Duodenal mucosa (tissue), 2 donors: ENCODE measurements around the gene CXorf58.

Experiments
- H3K27ac ChIP-seq: one replicate; pipeline ENCODE4 v1.7.0; 2013; ENCODE audit warnings: low read depth, low read length
- H3K27me3 ChIP-seq, 2 donors: one replicate each; pipeline ENCODE4 v1.7.0; 2013; ENCODE audit warnings: low read length in 2 of 2, control low read depth in 1 of 2; ENCODE audit not compliant: insufficient read depth in 2 of 2, control insufficient read depth in 1 of 2
- H3K36me3 ChIP-seq, 2 donors: one replicate each; pipeline ENCODE4 v1.7.0; 2013; ENCODE audit warnings: low read length in 2 of 2, control low read depth in 1 of 2; ENCODE audit not compliant: insufficient read depth in 2 of 2, control insufficient read depth in 1 of 2
- H3K4me1 ChIP-seq, 2 donors: one replicate each; pipeline ENCODE4 v1.7.0; 2013; ENCODE audit warnings: low read length in 2 of 2, control low read depth in 1 of 2; ENCODE audit not compliant: insufficient read depth in 2 of 2, control insufficient read depth in 1 of 2
- H3K4me3 ChIP-seq, 2 donors: one replicate each; pipeline ENCODE4 v1.7.0; 2013; ENCODE audit warnings: low read length in 2 of 2, low read depth in 1 of 2
- H3K9ac ChIP-seq, 2 donors: one replicate each; pipeline ENCODE4 v1.7.0; 2013; ENCODE audit warnings: low read length in 2 of 2, low read depth in 1 of 2
- H3K9me3 ChIP-seq, 2 donors: one replicate each; pipeline ENCODE4 v1.7.0; 2013; ENCODE audit warnings: low read length in 2 of 2, control low read depth in 1 of 2; ENCODE audit not compliant: control insufficient read depth in 1 of 2

CXorf58 gene

DNA sequence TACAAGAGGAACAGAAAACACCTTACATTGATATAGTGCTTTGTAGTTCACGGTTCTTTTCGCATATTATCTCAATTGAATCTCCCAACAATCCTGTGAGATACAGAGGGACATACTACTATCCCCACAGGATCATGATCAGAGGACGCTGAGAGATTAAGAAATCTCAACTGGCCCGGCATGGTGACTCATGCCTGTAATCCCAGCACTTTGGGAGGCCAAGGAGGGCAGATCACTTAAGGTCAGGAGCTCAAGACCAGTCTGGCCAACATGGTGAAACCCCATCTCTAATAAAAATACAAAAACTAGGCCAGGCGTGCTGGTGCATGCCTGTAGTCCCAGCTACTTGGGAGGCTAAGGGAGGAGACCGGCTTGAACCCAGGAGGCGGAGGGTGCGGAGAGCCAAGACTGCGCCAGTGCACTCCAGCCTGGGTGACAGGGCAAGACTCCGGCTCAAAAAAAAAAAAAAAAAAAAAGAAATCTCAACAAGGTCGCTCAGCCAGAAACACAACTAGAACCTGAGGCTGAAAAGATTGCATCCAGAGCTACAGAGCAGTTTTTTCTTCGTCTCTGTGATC, 7.5 kb upstream of the CXorf58 start:
- Histone ChIP-seq H3K27me3 (no peaks in the 10 kb centered on the region), H3K4me3 (peak overlapping the region in 1 of 2 donors; percentile 5), H3K9me3 (no peaks in the 10 kb centered on the region), H3K36me3 (no peaks in the 10 kb centered on the region), H3K9ac (no peak overlapping the region), H3K27ac (no peak overlapping the region), H3K4me1 (peaks cover 16 to 19% of the 10 kb centered on the region in 2 donors)

DNA sequence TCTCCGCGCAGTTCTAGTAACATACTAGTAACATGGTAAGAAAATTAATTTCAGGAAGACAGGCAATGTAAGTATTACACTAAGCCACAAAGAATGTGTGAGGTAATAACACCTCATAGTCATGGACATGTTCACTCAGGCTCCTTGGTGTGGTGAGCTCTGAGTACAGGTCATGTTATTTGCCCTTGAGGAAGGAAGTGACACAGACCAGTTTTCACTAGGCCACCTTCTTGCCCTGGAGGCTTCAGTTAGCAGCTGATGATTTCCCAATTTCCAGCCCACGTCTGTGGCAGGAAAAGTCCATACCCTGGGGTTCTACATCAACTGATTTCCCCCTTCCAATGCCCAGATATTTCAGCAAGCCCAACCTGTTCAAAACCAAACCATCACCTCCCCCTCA, 6.7 kb upstream of the CXorf58 start:
- Histone ChIP-seq H3K36me3 (no peaks in the 10 kb centered on the region), H3K4me1 (peaks cover 16 to 19% of the 10 kb centered on the region in 2 donors), H3K27me3 (no peaks in the 10 kb centered on the region), H3K4me3 (no peak overlapping the region), H3K9ac (no peak overlapping the region), H3K9me3 (no peaks in the 10 kb centered on the region), H3K27ac (no peak overlapping the region)

DNA sequence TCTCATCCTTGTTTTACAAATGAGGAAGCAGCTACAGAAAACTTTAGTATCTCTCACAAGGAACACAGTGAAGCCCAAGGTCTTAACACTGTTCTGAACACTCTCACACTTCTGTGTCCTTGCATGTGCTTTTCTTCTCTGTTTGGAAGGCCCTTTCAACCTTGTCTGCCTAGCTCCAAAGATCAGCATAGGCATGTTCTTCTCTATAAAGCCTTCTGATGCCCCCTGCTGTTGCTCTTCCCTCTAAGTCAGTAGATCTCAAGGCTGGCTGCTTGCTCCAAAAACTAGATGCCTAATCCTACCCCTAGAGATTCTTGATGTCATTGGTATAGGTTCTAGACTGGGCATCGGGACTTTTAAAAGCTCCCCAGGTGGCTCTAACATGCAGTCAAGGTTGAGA, 6.0 kb upstream of the CXorf58 start:
- Histone ChIP-seq H3K4me1 (peaks cover 21 to 24% of the 10 kb centered on the region in 2 donors), H3K36me3 (no peaks in the 10 kb centered on the region), H3K9ac (peak overlapping the region in 1 of 2 donors; percentile 47), H3K27me3 (no peaks in the 10 kb centered on the region), H3K27ac (no peak overlapping the region), H3K9me3 (no peaks in the 10 kb centered on the region), H3K4me3 (peak overlapping the region; percentile 41 to 46)

DNA sequence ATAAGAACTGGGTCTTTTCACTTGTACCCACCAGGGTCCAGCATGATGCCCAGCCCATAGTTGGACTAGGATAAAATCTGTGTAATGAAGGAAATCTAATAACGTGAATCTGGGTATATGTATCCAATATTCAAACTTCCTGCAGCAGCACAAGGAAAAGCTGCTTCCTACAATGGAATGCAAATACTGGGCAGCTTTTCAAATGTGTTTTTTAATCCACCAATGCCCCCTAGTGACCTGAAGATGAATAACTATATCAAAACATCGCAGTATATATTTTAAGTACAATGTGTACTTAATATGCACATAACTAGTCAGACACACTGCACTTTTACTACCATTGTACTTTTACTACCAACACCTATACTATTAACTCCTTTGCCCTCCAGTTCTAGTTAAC, 5.4 kb upstream of the CXorf58 start:
- Histone ChIP-seq H3K4me1 (peaks cover 21 to 24% of the 10 kb centered on the region in 2 donors), H3K4me3 (peak overlapping the region; percentile 41 to 46), H3K9ac (peak overlapping the region; percentile 13 to 47), H3K9me3 (no peaks in the 10 kb centered on the region), H3K27me3 (no peaks in the 10 kb centered on the region), H3K36me3 (no peaks in the 10 kb centered on the region), H3K27ac (no peak overlapping the region)

DNA sequence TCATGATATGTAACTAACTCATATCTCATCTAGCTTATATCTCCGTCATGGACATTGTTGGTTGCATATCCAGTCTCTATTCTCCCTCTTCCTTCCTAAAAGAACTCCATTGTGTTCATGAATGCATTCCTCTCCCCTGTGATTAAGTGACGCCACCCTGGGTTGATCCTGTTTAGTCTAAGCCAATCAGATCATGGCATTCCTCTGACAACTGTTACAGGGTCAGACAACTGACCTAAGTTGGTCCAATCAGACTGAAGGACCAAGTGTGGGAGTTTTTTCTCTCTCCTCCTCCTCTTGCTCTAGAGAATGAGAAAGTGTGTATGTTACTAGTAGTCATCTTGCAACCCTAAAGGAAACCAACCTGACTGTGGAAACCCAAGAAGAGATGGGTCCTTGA, 3.7 kb upstream of the CXorf58 start:
- no peak overlapping the region for H3K27ac ChIP-seq
- H3K9me3 ChIP-seq, result no peaks in the 10 kb centered on the region
- no peak overlapping the region for H3K4me3 ChIP-seq
- H3K36me3 ChIP-seq, result no peaks in the 10 kb centered on the region
- no peaks in the 10 kb centered on the region for H3K27me3 ChIP-seq
- peaks cover 21 to 30% of the 10 kb centered on the region in 2 donors for H3K4me1 ChIP-seq
- H3K9ac ChIP-seq, result no peak overlapping the region

DNA sequence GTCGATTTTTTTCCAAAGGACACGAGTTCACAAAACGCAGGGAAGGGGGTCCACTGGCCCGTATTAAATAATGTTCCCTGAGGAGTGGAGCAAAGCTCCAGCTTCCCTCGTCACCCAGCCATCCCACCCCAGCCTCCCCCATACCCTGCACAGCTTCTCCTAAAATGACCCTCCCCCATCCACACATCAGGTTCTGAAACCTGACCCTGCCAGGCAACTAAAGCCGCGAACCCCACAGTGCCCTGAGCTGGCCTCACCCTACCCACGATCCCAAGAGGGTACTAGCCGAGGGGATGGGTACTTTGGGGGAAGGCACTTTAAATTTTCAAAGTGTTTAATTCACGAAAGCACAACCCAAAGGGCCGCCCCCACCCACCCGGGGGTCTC, 702 bp upstream of the CXorf58 start:
- no peaks in the 10 kb centered on the region for H3K9me3 ChIP-seq
- H3K27ac ChIP-seq, result peak overlapping the region; percentile 91
- no peaks in the 10 kb centered on the region for H3K36me3 ChIP-seq
- H3K4me3 ChIP-seq, result peak overlapping the region; percentile 74 to 76
- H3K27me3 ChIP-seq, result no peaks in the 10 kb centered on the region
- H3K4me1 ChIP-seq, result peaks cover 7 to 15% of the 10 kb centered on the region in 2 donors
- peak overlapping the region; percentile 66 to 75 for H3K9ac ChIP-seq

DNA sequence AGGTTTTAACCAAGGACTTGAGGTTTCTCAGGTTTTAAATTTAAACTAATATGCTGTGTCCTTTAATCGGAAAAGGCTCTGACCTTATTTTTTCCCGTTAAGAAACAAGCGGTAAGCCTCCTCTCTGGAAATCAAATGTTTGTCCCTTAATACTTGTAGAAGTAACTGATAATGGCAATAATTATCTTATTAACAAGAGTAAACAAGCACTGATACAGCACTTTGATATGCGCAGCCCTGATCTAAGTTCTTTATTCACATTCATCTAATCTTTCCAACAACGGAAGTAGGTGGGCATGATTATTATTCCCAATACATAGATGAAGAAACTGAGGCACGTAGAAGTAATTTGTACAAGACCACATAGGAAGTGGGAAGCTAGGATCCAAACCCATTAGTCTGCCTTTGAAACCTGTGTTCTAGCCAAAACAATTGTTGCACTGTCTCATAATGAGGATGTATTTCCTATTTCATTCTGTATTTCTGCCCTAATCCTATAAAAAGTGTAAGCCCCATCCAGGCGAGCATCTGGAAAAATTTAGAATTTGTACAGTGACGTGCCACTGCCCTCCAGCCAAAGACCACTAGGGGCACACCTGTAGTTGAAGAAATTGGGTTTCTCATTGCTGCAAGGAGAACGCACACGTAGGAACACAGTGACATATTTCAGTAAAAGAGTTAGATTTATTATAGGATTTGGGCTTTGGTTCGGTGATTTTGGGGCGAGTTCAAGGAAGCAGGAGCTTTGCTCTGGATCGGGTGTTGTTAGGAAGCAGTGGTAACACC, 606 bp downstream of the CXorf58 start:
- Histone ChIP-seq H3K4me1 (peaks cover 5 to 12% of the 10 kb centered on the region in 2 donors), H3K27ac (peak overlapping the region; percentile 66), H3K9me3 (no peaks in the 10 kb centered on the region), H3K36me3 (no peaks in the 10 kb centered on the region), H3K27me3 (no peaks in the 10 kb centered on the region), H3K4me3 (peak overlapping the region; percentile 48 to 55), H3K9ac (peak overlapping the region; percentile 56 to 60)

DNA sequence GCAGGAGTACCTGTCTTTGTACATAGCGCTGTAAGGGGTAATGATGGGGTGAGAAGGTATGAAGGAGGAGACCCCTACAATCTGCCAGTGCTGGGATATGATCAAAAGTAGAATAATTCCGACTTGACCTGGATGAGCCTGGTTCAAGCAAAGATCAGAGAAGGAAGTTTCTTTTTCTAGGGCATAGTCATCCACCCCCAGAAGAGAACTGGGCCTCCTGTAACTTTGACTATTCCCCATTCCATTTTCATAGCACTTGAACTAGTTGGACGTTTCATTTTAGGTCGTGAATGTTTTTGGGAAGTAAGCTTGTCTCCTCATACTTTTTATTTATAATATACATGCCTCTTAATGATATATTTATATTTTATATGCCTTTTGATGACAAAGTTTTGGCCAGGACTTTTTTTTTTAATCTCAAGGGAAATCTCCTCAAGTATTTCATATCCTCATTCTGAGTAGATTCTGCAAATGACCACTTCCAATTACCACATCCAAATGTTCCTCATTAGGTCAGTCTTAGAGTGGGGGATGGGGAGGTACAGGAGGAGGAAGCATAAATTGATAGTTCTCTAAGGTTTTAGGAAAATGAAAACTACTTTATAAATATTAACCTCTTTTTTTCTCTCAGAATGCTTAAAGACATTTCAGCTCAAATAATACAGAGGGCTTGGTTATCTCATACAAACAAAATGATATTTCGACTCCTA, 3.5 kb downstream of the CXorf58 start:
- H3K9me3 ChIP-seq, result no peaks in the 10 kb centered on the region
- H3K36me3 ChIP-seq, result no peaks in the 10 kb centered on the region
- H3K9ac ChIP-seq, result no peak overlapping the region
- H3K4me1 ChIP-seq, result peaks cover 5 to 10% of the 10 kb centered on the region in 2 donors
- no peak overlapping the region for H3K4me3 ChIP-seq
- no peak overlapping the region for H3K27ac ChIP-seq
- no peaks in the 10 kb centered on the region for H3K27me3 ChIP-seq

DNA sequence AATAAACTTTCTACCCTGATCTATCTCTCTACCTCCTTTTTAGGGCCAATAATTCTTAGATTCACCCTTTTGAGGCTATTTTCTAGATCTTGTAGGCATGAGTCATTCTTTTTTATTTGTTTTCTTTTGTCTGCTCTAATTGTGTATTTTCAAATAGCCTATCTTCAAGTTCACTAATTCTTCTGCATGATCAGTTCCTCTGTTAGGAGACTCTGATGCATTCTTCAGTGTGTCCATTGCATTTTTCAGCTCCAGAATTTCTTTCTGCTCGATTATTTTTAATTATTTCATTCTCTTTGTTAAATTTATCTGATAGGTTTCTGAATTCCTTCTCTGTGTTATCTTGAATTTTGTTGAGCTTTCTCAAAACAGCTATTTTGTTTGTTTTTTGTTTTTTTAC, 11.3 kb downstream of the CXorf58 start:
- H3K27ac ChIP-seq, result no peak overlapping the region
- no peaks in the 10 kb centered on the region for H3K36me3 ChIP-seq
- H3K4me1 ChIP-seq, result no peaks in the 10 kb centered on the region
- H3K27me3 ChIP-seq, result no peaks in the 10 kb centered on the region
- no peak overlapping the region for H3K4me3 ChIP-seq
- H3K9ac ChIP-seq, result no peak overlapping the region
- no peaks in the 10 kb centered on the region for H3K9me3 ChIP-seq

DNA sequence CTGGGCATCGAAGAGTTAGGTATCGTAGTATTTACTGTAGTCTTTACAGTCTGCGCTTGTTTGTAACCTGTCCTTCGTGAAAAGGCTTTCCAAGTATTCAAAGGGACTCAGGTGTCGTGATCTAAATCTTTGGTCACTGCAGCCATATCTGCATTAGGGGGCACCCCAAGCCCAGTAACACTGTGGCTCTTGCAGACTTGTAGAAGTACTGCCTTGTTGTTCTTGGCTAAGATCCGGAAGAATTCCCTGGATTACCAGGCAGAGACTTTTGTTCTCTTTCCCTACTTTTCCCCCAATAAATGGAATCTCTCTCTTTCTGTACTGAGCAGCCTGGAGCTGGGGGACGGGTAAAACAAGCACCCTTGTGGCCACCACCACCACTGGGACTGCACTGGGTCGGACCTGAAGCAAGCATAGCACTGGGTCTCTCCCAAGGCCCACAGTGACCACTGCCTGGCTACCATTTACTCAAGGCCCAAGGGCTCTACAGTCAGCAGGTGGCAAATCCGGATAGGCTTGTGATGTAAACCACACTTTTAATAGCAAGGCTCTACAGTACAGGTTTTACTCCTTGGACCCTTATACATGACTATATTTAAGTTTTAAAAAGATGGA, 12.0 kb downstream of the CXorf58 start:
- Histone ChIP-seq H3K36me3 (no peaks in the 10 kb centered on the region), H3K9ac (no peak overlapping the region), H3K27me3 (no peaks in the 10 kb centered on the region), H3K27ac (no peak overlapping the region), H3K4me3 (no peak overlapping the region), H3K4me1 (no peaks in the 10 kb centered on the region), H3K9me3 (no peaks in the 10 kb centered on the region)
